Breast epithelium (tissue), 4 donors: ENCODE data around the gene WWC2. TPM values are rescaled to one million over a fixed set of nuclear protein-coding genes. Genes with fewer than 3 reads are reported as not detected.

Source experiments
- DNase-seq, 2 donors: peaks; one replicate each; pipeline ENCODE4 v3.0.0-alpha.2; 2019; ENCODE audit warnings: low spot score in 2 of 2
- H3K27ac ChIP-seq, 2 donors: fragments of 200-600 bp; sonication (generic) in 1 of 2; one replicate each; pipeline ENCODE4 v1.5.1; 2016 to 2019; ENCODE audit warnings: mild to moderate bottlenecking in 1 of 2
- H3K27me3 ChIP-seq, 2 donors: fragments of 200-600 bp; sonication (generic) in 1 of 2; one replicate each; pipeline versions ENCODE4 v1.5.1 to v1.6.0; 2017 to 2019; ENCODE audit warnings: control low read depth in 1 of 2, mild to moderate bottlenecking in 1 of 2
- H3K36me3 ChIP-seq: fragments of 200-600 bp; one replicate; pipeline ENCODE4 v1.5.1; 2019
- H3K4me1 ChIP-seq, 2 donors: fragments of 200-600 bp; sonication (generic); one replicate each; pipeline ENCODE4 v1.5.1; 2016 to 2019; ENCODE audit warnings: control low read depth in 1 of 2
- H3K4me3 ChIP-seq, 3 donors: fragments of 200-600 bp; sonication (generic); 1 replicate in 2 of 3; 2 replicates in 1 of 3; pipeline ENCODE4 v1.5.1; 2016 to 2019; ENCODE audit warnings: mild to moderate bottlenecking in 3 of 3, moderate library complexity in 2 of 3
- H3K9me3 ChIP-seq, 2 donors: fragments of 200-600 bp; sonication (generic) in 1 of 2; one replicate each; pipeline ENCODE4 v1.5.1; 2016 to 2019; ENCODE audit warnings: control low read depth in 1 of 2
- CTCF ChIP-seq, 3 donors: fragments of 450-650 bp; IDR thresholded peaks; one replicate each; pipeline ENCODE4 v1.5.1; 2016 to 2017; ENCODE audit warnings: antibody characterized with exemption in 3 of 3, mild to moderate bottlenecking in 3 of 3, moderate library complexity in 3 of 3
- POLR2A ChIP-seq: fragments of 450-650 bp; IDR thresholded peaks from one replicate; pipeline ENCODE4 v1.6.1; 2016; ENCODE audit warnings: antibody characterized with exemption, mild to moderate bottlenecking, moderate library complexity
- POLR2AphosphoS5 ChIP-seq, 3 donors: sonication (generic); formaldehyde crosslinking; IDR thresholded peaks; one replicate each; pipeline ENCODE4 v1.6.1; 2017; ENCODE audit warnings: antibody characterized with exemption in 3 of 3
- intact Hi-C: fragments of 100-400 bp; cut with DNase I; formaldehyde crosslinking; loops from one replicate; pipeline ENCODE4 v1.15.1; 2023; ENCODE audit warnings: low total_unique reads
- total RNA-seq, 3 donors: library from RNA; depleted of rRNA; stranded (reverse); fragments of >200 nt; gene quantifications; one replicate each; pipeline ENCODE4 v1.1.0, GENCODE V29; 2016

Gene WWC2
- total RNA-seq, 3 donors from 2014 or later = 37.4 to 40.4 (median 40.3) TPM

- peak overlapping the region; percentile 83 to 89 (median 85) for H3K4me3 ChIP-seq
- no peaks in the 10 kb centered on the region for H3K27me3 ChIP-seq
- TF ChIP-seq POLR2AphosphoS5 (IDR thresholded peaks at IDR 0.05) (no peak), CTCF (IDR thresholded peaks at IDR 0.05) (no peak)
- no peaks in the 10 kb centered on the region for H3K9me3 ChIP-seq
- no peaks in the 10 kb centered on the region for H3K36me3 ChIP-seq
- peaks cover 0 to 7% of the 10 kb centered on the region in 2 donors for H3K4me1 ChIP-seq
- peak overlapping the region in 1 of 2 donors; percentile 96 for H3K27ac ChIP-seq
- intact Hi-C loops = no loop called here
- no peak for DNase-seq
Observed at GRCh38 chr4:183100298-183100599, 1.2 kb downstream of the WWC2 start.

- no peaks in the 10 kb centered on the region for H3K9me3 ChIP-seq
- no peaks in the 10 kb centered on the region for H3K36me3 ChIP-seq
- no peak overlapping the region for H3K27ac ChIP-seq
- DNase-seq = no peak
- peak overlapping the region; percentile 83 to 89 (median 85) for H3K4me3 ChIP-seq
- intact Hi-C loops = no loop called here
- no peaks in the 10 kb centered on the region for H3K27me3 ChIP-seq
- TF ChIP-seq POLR2A (no peak), CTCF (IDR thresholded peaks at IDR 0.05) (no peak), POLR2AphosphoS5 (IDR thresholded peaks at IDR 0.05) (no peak)
- peaks cover 0 to 7% of the 10 kb centered on the region in 2 donors for H3K4me1 ChIP-seq
Observed at GRCh38 chr4:183100827-183101226, 1.8 kb downstream of the WWC2 start.

GRCh38 chr4:183101956-183102480, 3.0 kb downstream of the WWC2 start:
- no peak overlapping the region for H3K4me3 ChIP-seq

GRCh38 chr4:183105092-183105491, 6.0 kb downstream of the WWC2 start:
- no peaks in the 10 kb centered on the region for H3K9me3 ChIP-seq
- no peak overlapping the region for H3K27ac ChIP-seq
- H3K4me3 ChIP-seq = no peak overlapping the region
- H3K36me3 ChIP-seq = no peaks in the 10 kb centered on the region
- peaks cover 0 to 7% of the 10 kb centered on the region in 2 donors for H3K4me1 ChIP-seq
- intact Hi-C loops = no loop called here
- TF ChIP-seq POLR2AphosphoS5 (IDR thresholded peaks at IDR 0.05) (no peak), CTCF (IDR thresholded peaks at IDR 0.05) (no peak), POLR2A (no peak)
- DNase-seq = no peak
- no peaks in the 10 kb centered on the region for H3K27me3 ChIP-seq

More at GRCh38 chr4:183101956-183102480, 3.0 kb downstream of the WWC2 start:
- intact Hi-C loops = no loop called here
- DNase-seq = no peak
- Histone ChIP-seq H3K4me1 (peaks cover 0 to 7% of the 10 kb centered on the region in 2 donors), H3K9me3 (no peaks in the 10 kb centered on the region), H3K36me3 (no peaks in the 10 kb centered on the region), H3K27me3 (no peaks in the 10 kb centered on the region), H3K27ac (no peak overlapping the region)
- TF ChIP-seq CTCF (IDR thresholded peaks at IDR 0.05) (no peak), POLR2A (no peak), POLR2AphosphoS5 (IDR thresholded peaks at IDR 0.05) (no peak)

GRCh38 chr4:183106839-183107238, 7.8 kb downstream of the WWC2 start:
- TF ChIP-seq CTCF (IDR thresholded peaks at IDR 0.05) (no peak), POLR2A (no peak), POLR2AphosphoS5 (IDR thresholded peaks at IDR 0.05) (no peak)
- intact Hi-C loops = no loop called here
- no peak overlapping the region for H3K4me3 ChIP-seq

More at GRCh38 chr4:183106839-183107238, 7.8 kb downstream of the WWC2 start:
- no peak for DNase-seq
- Histone ChIP-seq H3K36me3 (no peaks in the 10 kb centered on the region), H3K4me1 (no peaks in the 10 kb centered on the region), H3K27me3 (no peaks in the 10 kb centered on the region), H3K27ac (no peak overlapping the region), H3K9me3 (no peaks in the 10 kb centered on the region)
